ENCODE measurements around the gene DCAF5.
"Not testable (repeated sequence)": the region's sequence is repeated elsewhere in the genome, so short reads cannot be mapped to it uniquely, and the experiment has no call there.

DCAF5 gene

DNA sequence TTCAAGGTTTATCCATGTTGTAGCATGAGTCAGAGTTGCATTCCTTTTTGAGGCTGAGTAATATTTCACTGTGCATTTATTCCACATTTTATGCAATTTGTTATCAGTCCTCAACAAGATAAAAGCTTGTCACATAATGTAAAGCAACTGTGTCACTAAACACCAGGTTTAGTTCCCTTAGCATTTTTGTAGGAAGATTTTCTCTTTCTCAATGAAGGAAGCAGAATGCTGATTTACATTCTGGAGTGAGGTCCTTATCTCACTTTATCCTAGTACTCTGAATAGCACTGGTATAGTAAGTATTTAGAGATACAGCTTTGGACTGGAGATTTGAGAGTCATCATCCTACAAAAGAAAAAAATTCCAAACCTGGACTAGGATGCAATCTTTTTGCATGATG, 28.6 kb upstream of the DCAF5 start:
- no peak for DNase-seq (ENCODE audit: low read depth)
- TF ChIP-seq, protein P1, sequence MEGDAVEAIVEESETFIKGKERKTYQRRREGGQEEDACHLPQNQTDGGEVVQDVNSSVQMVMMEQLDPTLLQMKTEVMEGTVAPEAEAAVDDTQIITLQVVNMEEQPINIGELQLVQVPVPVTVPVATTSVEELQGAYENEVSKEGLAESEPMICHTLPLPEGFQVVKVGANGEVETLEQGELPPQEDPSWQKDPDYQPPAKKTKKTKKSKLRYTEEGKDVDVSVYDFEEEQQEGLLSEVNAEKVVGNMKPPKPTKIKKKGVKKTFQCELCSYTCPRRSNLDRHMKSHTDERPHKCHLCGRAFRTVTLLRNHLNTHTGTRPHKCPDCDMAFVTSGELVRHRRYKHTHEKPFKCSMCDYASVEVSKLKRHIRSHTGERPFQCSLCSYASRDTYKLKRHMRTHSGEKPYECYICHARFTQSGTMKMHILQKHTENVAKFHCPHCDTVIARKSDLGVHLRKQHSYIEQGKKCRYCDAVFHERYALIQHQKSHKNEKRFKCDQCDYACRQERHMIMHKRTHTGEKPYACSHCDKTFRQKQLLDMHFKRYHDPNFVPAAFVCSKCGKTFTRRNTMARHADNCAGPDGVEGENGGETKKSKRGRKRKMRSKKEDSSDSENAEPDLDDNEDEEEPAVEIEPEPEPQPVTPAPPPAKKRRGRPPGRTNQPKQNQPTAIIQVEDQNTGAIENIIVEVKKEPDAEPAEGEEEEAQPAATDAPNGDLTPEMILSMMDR (IDR thresholded peaks at IDR 0.05; ENCODE audit: low read depth, low read length, missing control alignments), result no peak

DNA sequence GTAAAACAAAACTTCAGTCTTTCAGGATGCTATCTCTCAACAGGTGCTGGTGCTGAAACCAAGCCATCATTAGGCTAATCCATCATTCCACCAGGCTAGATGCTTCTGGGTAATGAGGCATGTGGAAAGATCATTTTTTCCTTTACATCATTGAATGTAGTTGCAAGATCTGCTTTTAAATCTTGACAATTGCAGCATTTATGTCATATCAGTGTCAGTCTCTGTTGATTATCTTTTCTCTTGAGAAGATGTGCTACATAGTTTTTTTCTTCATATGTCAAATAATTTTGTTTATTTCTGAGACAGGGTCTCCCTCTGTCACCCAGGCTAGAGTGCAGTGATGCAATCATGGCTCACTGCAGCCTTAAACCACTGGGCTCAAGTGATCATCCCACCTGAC, 22.2 kb upstream of the DCAF5 start:
- in situ Hi-C loops (cut with HindIII; ENCODE audit: low sequenced_read_pairs), result no loop called here
- no peak overlapping the region for H3K4me3 ChIP-seq (ENCODE audit: low read depth, low read length)
- TF ChIP-seq, protein P1 (IDR thresholded peaks at IDR 0.05; ENCODE audit: low read depth, low read length, missing control alignments), result no peak
- DNase-seq (ENCODE audit: low read depth), result no peak

More for the DNA sequence above, 28.6 kb upstream of the DCAF5 start:
- in situ Hi-C loops (cut with HindIII; ENCODE audit: low sequenced_read_pairs), result no loop called here
- H3K4me3 ChIP-seq (ENCODE audit: low read depth, low read length), result no peak overlapping the region

DNA sequence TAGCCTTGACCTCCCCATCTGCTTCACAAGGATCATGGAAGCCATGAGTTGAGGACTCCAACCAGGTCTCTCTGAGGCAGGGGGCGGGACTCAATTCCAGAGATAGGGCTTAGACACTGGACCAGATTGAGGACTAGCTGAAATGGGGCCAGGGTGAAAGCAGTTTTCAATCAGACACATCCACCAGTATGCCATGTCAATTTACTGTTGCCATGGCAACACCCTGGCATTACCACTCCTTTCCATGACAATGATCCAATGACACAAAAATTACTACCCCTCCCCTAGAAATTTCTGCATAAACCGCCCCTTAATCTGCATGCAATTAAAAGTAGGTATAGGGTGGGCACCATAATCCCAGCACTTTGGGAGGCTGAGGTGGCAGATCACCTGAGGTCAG, 18.6 kb upstream of the DCAF5 start:
- no peak for DNase-seq (ENCODE audit: low read depth)
- in situ Hi-C loops (cut with HindIII; ENCODE audit: low sequenced_read_pairs), result no loop called here
- no peak overlapping the region for H3K4me3 ChIP-seq (ENCODE audit: low read depth, low read length)
- TF ChIP-seq, protein P1 (IDR thresholded peaks at IDR 0.05; ENCODE audit: low read depth, low read length, missing control alignments), result no peak

DNA sequence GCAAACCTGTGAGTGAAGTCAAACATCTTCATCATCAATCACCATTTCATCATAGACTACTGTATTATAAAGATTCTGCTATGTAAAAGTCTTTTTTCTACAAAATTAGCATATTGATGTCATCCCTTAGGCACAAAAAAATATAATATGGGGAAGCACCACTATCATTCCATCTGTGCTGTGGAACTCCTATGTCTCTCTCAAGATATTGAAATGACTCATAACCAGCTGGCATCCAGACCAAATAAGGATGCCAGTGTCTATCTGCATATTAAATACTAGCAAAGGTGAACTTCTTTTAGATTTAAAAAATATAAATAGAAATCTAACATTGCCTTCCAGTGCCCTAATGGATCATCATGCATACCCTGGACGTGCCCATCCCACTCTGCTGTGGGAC, 17.9 kb upstream of the DCAF5 start:
- TF ChIP-seq, protein P1 (IDR thresholded peaks at IDR 0.05; ENCODE audit: low read depth, low read length, missing control alignments), result no peak
- no peak overlapping the region for H3K4me3 ChIP-seq (ENCODE audit: low read depth, low read length)
- no peak for DNase-seq (ENCODE audit: low read depth)
- in situ Hi-C loops (cut with HindIII; ENCODE audit: low sequenced_read_pairs), result no loop called here

DNA sequence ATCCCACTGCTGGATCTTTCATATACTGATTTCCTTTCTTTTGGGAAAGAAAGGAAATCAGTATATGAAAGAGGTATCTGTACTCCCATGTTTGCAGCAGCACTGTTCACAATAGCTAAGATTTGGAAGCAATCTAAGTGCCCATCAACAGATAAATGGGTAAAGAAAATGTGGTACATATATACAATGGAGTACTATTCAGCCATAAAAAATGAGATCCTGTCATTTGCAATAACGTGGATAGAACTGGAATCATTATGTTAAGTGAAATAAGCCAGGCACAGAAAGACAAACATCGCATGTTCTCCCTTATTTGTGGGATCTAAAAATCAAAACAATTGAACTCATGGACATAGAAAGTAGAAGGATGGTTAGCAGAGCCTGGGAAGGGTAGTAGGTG, 12.9 kb upstream of the DCAF5 start:
- H3K4me3 ChIP-seq (ENCODE audit: low read depth, low read length); DNase-seq (ENCODE audit: low read depth); in situ Hi-C loops (cut with HindIII; ENCODE audit: low sequenced_read_pairs): not testable (repeated sequence)

DNA sequence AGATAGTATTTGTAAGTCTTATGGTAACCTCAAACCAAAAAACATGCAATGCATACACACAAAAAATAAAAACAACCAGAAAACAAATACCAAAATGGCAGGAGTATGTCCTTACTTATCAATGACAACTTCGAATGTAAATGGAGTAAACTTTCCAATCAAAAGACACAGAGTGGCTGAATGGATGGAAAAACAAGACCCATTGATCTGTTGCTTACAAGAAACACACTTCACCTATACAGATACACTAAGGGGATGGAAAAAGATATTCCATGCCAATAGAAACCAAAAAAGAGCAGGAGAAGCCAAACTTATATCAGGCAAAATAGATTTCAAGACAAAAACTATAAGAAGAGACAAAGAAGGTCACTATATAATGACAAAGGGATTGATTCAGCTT, 8.7 kb upstream of the DCAF5 start:
- H3K4me3 ChIP-seq (ENCODE audit: low read depth, low read length), result no peak overlapping the region
- in situ Hi-C loops (cut with HindIII; ENCODE audit: low sequenced_read_pairs), result no loop called here
- no peak for DNase-seq (ENCODE audit: low read depth)
- TF ChIP-seq, protein P1 (IDR thresholded peaks at IDR 0.05; ENCODE audit: low read depth, low read length, missing control alignments), result no peak

DNA sequence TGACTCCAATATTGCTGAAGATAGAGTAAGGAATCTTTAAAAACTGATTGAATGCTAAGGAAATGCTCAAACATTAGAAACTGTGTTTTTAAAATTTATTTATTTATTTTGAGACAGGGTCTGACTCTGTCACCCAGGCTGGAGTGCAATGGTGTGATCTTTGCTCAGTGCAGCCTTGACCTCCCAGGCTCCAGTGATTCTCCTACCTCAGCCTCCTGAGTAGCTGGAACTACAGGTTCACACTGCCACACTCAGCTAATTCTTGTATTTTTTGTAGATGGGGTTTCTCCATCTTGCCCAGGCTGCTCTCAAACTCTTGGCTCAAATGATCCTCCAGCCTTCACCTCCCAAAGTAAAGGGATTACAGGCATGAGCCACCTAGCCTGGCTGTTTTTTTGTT, 3.3 kb upstream of the DCAF5 start:
- TF ChIP-seq, protein P1 (IDR thresholded peaks at IDR 0.05; ENCODE audit: low read depth, low read length, missing control alignments), result no peak
- H3K4me3 ChIP-seq (ENCODE audit: low read depth, low read length), result no peak overlapping the region
- no peak for DNase-seq (ENCODE audit: low read depth)
- in situ Hi-C loops (cut with HindIII; ENCODE audit: low sequenced_read_pairs), result no loop called here

All from astrocyte of the cerebellum (primary cell).